HG02870 (cell line): Measurements from ENCODE around the gene LINGO4.

Experiments used
- ATAC-seq: cut with Tn5 transposase; IDR thresholded peaks from one replicate; pipeline ENCODE4 v1.9.1; 2021; ENCODE audit warnings: mild to moderate bottlenecking, moderate library complexity; ENCODE audit not compliant: unreplicated experiment

The LINGO4 gene

DNA sequence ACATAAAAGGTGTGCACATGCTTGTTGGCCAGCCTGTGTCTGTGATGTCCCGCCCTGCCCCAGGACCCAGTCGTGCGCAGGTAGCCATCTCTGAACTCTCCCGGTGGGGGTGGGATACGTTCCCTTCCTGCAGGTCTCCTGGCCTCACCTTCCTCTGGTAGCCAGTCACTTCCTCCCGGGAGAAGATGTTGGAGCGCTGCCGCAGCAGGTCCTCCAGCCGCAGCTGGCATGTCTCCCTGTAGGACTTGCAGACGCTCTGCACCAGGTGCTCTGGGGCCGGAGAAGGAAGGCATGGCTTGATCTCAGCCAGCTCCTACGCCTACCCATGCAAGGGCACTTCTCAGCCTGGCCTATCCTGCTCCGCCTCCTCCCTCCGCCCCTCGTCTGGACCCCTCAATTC, 9.2 kb upstream of the LINGO4 start:
- ATAC-seq, result no peak

DNA sequence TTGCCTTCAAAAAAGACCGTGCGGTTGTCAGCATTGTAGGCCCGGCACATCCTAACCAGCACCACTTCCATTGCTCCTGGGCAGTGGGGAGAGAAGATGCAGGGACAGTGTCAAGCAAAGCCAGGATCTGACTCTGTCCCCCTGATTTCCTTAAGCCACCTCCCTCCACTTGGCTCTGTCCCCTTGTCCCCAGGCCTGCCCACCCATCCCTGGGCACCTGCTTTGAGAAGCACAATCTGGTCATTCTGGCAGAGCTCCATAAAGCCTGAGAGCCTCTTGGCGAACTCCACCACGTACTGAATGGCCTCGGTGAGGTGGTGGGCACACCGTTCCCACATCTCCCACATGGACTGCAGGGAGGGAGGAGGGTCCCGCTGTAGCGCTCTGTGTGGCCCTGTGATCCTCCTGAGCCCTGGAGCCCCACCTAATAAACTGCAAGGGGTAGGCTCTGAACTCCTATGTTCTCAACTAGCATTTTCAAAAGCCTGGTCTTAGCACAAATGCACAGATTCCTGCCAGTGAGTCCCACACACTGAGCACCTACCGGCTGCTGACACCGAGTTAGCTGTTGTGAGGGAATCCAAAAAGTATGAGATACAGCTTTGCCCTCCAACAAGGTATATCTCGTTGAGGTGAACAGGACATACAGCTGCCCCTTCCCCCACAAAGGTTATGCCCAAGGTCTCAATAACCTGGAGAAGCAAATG, 8.2 kb upstream of the LINGO4 start:
- ATAC-seq, result no peak

DNA sequence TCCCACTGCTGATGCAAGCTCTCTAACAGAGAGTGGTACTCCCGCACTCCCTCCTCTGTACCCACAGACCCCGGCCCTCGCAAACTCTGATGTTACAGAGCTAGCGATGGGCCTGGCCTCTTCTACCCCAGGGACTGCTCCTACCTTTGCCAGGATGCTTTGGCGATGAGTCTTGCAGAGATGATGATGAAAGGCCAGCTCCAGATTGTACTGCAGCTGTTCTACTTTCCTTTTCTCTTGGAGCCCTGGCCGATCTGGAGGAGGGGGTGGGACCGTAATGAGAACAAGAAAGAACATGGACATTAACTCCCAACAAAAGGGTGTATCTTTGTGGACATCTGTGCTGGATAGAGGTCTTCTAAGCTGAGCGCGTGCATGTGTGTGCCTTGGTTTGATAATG, 6.0 kb upstream of the LINGO4 start:
- ATAC-seq, result no peak

DNA sequence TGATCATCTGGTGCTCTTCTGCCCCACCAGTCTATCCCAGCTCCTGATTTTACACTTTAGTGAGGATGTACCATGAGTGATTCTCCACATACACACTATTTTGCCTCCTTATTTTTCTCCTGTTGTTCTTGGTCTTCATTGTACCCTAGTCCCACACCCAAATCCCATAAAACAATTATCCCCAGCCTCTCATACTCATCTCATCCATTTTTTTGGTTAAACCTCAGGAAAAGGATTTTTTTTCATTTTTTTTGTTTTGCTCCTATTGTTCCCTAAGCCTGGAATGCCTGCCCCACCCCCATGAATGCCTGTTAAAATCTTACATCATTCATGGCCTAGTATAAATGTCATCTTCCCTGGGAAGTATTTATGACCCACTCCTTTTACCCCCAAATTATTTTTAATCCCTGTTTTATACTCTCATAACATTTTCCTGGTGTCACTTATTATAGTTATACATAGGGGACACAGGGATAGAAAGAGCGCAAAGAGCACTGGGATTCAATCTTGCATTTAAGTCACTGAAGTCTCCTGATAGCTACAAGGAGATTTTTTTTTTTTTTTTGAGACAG, 4.9 kb upstream of the LINGO4 start:
- no peak for ATAC-seq

DNA sequence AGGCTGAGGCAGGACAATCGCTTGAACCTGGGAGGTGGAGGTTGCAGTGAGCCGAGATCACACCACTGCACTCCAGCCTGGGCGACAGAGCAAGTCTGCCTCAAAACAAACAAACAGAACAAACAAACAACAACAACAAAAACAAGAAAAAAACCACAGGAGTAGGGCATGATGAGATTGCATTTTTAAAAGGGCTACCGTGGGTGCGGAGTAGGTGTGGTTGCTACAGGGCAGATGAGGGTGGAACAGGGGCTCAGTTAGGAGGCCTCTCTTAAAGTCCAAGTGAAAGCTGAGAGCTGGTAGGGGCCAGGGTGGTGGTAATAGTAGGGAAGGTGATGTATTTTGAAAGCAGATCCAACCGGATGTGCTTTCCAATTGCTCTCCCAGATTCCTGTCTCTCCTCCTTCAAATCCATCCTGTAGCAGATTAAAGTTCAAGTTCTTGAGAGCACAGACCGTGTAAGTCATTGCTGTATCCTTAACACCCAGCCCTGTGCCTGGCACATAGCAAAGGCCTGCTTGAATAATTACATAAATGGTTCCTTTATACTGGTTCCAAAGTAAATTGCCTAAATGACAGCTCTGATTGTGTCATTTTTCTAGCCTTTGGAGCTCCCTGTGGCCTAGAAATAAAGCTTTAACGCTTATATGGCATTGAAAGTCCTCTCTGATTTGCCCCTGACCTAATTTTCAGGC, 4.2 kb upstream of the LINGO4 start:
- no peak for ATAC-seq

DNA sequence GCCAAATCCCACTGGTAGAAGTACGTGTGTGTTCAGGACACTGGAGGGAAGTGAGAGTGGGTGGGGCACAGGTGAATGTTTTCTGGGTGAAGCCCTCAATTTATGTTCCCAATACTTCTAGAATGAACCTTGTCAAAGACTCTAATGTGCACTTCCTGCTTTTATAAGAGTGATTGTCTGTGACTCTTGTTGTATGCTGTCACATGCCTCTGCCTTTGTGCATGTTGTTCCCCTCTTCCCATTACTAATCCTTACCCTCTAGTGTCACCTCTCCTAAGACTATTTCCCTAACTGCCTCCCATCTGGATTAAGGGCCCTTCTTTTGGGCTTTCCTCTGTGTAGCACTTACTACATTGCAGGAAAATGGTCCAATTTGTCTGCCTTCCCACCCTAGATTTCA, 2.5 kb upstream of the LINGO4 start:
- ATAC-seq, result no peak

DNA sequence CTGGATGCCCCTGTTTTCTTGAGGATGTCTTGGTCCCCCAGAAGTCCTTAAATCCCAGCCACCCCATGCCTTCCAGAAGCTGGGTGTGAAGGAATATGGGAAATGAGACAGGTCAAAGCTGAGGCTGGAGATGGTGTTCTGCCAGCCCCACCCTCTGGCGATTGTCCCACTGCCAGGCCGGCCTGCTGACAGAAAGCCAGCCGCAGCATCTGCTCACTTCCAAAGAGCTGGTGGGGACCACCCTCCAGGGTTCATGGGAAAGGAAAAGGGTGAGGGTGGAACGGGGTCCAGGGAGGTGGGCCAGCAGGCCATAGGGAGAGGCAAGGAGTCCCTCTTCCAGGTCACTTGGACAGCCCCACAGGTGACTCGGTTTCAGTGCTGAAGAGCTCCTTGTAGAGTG, 1.9 kb upstream of the LINGO4 start:
- ATAC-seq, result no peak

DNA sequence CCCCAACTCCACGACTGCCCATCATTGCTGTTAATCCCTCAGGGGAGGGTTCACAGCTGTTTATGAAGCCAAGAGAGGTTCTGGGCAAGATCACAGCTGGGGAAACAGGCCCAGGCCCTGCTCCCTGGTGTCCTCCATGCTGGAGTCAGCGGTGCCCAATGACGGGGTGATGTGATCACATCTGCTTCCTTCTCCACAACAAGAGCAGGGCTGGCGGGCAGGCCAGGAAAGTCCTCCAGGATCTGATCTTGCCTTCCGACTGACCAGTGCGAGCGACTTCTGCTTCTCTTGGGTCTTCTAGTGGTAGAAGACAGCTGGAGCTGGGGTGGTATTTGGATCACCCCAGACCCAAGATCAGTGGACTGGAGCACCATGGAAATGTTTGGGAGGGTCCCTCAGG, 951 bp upstream of the LINGO4 start:
- ATAC-seq, result no peak

DNA sequence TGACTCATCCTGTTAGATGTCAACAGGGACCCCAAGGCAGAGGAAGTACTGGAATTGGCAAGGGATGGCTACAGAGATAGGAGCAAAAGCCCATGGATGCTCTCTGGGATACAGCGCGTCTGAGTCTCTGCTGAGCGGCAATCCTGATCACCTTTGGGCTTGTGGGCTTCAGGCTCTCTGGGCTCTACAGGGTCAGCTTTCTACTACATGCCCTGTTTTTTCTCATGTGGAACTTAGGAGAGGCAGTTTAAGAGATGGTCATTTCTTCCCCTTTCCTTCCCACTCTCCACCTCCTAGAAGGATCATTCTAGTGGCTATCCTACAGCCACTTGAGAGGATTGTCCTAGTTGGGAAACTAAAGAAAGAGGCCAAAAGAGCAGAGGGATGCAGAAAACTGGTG, 1.3 kb downstream of the LINGO4 start:
- ATAC-seq, result no peak

DNA sequence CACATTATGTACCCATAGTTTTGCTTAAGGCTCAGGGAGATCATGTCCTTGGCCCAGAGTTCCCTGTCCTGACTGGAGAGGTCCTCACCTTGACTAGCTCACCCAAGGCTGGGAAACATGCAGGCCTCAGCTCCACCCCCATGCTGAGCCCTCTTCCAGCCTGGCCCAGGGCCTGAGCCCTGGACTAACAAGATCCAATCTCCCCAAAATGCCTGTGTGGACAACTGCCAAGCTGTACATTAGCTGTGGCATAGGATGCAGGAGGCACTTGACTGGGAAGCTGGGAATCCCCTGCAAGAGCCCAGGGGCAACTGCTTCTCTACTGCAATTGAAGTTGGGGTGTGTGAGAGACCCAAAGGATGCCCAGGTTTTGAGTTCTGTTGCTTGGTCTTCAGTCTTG, 2.1 kb downstream of the LINGO4 start:
- no peak for ATAC-seq

DNA sequence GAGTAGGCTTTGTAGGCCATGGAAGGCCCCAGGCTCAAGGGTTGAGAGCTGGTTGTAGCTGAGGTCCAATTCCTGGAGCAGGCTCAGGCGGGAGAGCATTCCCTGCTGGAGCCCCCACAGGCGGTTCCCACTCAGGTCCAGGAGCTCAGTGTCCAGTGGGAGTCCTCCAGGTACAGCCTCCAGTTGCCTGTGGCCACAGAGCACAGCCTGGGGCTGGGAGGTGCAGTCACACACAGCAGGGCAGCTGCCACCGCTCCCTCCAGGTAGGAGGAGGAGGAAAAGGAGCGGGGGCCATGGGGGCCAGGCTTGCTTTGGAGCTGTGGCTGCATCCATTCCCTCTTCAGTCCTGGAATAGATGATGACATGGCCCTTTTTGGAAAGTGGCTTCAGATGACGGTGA, 2.8 kb downstream of the LINGO4 start:
- no peak for ATAC-seq

DNA sequence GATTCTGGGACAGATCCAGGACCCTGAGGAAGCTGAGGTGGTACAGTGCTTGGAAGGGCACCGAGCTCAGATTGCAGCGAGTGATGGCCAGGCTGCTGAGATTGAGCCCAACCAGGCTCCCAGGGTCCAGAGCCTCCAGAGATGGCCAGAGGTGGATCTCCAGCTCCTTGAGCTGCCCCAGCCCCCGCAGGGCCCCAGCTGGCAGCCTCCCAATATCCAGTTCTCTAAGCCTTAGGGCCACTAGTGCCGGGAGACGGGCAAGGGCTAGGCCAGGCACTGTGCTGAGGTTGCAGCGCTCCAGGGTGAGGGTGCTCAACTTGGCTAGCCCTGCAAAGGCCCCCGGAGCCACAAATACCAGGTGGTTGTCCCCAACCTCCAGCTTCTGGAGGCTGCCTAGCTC, 3.4 kb downstream of the LINGO4 start:
- ATAC-seq, result no peak

DNA sequence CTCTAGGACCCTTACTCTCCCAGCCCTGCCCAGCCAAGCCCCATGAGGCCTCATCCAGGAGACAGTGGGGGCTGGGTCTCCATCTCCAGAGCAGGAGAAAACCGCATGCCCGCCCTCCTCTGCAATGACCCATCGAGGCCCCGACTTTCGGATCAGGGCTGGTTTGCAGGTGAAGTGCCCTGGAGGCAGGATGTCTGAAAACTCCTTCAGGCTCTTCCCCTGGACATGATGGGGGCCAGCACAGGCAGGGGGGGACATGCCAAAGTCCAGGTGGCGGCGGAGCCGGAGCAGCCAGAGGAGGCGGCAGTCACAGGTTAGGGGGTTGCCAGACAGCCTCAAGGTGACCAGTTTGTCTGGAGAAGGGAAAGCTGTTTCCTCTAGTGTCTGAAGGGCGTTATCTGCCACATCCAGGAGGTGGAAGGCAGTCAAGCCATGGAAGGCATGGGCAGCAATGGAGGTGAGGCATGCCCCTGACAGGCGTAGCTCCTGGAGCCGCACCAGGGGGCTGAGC, 3.9 kb downstream of the LINGO4 start:
- no peak for ATAC-seq

DNA sequence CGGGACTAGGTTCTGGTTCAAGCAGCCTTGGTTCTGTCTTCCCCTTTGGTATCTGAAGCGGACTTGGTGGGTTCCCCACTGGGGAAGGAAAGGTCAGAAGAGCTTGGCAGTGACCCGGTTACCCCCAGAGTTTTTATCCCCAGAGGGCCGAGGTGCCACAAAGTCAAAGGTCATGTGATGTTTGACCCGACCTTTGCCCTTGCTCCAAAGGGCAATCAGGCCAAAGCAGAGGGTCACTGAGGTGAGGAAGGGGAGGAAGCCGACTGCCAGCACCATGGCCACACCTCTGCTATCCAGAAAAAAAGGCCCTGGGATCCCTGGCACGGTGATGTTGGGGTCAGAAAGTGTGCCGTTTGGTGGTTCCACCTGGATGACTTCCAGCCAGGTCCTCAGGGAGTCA, 4.4 kb downstream of the LINGO4 start:
- no peak for ATAC-seq

DNA sequence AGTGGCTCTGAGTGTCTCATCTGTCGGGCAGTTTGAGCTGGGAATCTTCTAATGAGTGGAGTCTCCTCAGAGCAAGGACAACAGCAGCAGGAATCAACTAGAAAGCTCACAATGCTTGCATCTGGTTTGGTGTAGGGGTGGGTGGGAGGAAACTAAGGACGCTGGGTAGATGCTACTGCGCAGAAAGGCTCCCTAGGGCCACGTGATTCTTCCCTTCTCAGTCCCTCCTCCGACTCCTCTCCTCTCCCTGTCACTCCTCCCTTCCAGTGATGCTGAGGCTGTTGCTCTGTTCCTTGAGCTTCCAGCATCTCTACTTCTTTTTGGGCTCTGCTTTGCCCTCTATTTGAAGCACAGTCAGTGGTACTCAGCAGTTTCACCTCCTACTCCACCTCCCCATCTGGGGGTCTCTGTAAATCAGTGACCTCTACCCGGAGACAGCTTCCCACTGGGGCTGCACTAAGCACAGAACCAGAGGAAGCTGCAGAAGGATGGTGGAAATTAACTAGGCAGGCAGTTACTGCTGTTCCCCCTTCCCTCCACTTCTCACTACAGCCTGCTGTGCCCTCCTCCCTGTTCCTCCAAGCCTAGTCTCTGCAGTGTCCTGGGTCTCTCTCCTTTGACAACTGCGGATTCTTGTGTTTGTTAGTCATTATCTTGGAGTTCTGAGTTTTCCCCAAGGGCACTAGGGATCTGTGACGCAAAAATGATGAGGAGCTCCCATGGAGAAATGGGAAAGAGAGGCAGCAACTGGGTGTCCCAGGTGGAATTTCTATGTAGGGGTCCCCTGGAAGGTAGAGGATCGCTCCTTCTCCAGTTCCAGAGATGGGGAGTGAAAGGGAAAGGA, 5.8 kb downstream of the LINGO4 start:
- ATAC-seq, result no peak

DNA sequence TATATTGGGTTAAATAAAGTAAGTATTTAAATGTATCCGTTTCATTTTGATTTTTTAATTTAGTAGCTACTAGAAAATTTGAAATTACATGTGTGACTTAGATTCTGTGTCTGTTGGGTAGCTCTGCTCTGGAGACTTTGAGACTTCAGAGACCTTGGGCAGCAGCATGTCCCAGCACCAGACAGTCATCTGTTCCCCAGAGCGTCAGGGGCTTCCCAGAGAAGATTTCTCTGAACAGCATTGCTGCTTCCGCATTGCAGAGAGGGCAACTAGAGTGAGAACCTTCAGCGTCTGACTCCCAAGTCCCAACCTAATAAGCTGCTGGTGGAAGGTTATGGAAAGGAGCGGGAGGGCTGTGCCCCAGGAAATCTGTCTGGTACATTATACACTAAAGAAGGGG, 6.6 kb downstream of the LINGO4 start:
- ATAC-seq, result no peak

DNA sequence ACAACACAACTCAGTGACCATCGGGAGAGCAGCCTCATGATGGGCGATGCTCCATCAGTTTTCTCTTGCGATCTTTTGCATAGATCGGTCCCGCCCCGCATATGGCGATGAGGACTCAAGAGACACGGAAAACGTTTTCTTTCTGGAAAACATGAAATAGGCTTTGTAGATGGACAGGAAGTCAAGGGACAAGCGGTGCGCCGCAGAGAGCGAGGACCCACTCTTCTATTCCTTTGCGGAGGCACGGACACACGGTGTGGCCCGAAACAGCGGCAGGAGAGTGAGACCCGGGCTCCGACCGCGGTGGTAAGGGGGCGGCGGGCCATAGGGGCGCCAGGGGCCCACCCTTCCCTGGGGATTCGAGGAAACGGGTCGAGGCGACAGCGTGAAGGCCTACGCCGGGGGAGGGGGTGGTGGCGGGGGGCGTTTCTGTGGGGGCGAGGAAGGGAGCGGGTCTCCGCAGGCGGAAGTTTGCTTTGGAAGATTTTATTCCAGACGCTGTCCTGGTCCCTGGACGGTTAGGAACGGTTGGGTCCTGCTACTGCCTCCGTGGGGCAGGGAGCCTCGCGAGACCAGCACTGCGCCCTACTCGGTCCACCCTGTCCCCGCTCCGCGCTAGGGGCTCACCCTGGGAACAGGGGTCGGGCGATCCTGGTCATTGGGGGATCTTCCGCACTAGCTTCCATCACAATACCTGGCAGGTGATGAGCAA, 14.1 kb downstream of the LINGO4 start:
- no peak for ATAC-seq

DNA sequence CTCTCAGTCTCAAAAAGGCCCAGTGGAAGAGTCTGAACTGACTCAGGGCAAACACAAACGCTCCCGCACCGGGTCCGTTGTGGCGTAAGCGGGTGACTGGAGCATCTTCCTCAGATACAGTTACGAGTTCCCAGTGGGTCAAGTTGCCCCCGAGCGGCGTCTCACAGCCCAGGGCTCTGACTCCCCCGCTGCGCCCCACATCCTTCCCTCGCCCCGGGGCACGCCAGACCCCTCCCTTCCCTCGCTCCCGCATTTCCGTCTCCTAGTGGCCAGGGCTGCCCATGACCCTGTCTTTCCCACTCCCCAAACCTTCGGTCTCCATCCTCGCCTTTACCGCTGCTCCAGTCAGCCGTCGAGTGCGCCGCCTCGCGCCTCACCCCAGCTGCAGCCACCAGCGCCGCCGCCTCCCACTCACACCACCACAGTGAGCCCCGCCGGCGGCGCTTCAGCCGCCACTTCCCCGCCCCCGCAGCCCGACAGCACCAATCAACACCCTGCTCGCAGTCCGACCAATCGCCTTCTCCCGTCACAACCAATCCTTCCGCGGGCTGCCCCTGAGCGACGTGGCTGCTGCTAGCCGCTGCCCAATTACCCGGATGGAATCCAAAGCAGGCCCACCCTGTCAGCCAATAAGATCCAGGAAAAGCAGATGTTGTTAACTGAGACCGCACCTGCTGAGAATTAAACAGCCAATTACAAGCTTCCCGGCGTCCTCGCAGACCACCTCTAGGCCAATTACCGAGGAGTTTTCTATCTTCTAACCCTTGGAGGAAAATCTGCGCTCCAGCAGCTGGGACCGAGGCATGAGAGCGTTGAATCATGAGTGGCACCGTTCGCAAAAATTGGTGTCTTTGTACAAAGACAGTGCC, 14.9 kb downstream of the LINGO4 start, which contains the start of gene TDRKH:
Gene TDRKH (minus strand): TSS at position 430 of the 869 bp plus-strand sequence. CDS start 7,478 bp downstream, outside the sequence.
- ATAC-seq, result peak; percentile 96

DNA sequence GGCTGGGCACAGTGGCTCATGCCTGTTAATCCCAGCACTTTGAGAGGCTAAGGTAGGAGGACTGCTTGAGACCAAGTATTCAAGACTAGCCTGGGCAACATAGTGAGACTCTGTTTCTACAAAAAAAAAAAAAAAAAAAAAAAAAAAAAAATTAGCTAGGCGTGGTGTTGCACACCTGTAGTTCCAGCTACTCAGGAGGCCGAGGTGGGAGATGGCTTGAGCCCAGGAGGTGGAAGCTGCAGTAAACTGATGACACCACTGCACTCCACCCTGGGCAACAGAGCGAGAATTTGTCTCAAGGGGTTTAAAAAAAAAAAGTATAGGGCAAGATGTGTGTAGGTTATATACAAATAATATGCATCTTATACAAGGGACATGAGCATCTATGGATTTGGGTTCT, 17.5 kb downstream of the LINGO4 start:
- ATAC-seq, result no peak

DNA sequence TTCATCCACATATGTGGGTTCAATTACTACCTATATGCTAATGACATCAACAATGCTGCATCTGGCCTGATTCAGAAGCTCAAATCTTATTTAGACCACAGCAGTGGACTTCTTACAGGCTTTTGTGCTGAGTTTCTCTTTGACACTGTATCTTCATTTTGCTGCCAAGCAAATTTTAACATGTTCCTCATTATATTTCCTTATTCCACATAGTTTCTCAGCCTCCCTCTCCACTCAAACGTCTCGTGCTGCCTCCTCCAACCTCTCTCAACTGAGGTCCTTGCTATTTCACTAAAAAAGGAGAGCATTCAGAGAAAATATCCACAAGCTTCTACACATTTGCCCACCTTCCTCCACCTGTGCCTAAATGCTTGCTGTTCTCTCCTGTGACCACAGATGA, 21.4 kb downstream of the LINGO4 start:
- ATAC-seq, result no peak
